T-helper 2 cell (primary cell): ENCODE data around the gene FTCD.

Experiments
- DNase-seq, 5 experiments: peaks; one replicate each; pipeline versions ENCODE4 v3.0.0 to v3.0.0-alpha.2; 2012 to 2022

The FTCD gene

DNA sequence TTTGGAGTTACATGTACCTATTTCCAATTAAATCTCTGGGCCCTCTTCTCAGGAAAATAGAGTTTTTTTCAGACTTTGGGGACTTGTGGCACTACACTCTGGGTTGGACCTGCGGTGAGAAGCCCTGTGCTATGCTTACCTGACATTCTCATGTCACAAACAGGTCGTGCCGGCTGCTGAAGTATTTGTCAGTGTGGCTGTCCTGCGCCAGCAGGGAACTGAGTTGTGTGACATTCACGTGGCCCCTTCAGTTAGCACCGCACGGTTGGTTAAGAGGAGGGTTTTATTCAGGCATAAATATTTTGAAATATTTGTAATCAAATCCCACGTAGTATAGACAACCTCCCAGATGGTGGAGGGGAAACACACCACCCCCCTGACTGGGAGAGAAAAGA lies 63.8 kb downstream of the FTCD start:
- DNase-seq = no peak

DNA sequence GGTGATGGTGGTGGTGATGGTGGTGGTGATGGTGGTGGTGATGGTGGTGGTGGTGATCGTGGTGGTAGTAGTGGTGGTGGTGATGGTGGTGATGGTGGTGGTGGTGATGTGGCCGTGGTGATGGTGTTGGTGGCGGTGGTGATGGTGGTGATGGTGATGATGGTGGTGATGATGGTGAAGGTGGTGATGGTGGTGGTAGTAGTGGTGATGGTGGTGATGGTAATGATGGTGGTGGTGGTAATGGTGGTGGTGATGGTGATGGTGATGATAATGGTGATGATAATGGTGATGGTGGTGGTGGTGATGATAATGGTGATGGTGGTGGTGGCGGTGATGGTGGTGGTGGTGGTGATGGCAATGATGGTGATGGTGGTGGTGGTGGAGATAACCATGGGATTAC lies 64.3 kb downstream of the FTCD start:
- no peak for DNase-seq

DNA sequence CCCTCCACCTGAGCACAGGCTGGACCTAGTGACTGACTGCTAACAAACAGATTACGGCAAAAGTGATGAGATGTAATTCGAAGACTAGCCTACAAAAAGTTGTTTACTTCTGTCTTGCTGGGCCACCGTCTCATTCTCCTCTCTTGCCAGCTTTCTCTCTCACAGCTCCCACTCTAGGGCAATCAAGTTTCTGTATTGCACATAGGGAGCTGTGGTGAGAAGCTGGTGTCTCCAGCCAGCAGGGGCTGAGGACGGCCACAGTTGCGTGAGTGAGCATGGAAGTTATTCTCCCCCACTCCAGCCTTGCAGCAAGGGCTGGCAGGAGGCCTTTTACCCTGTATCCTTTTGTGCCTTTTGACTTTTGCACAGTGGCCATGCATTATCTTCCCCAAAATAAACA lies 66.1 kb downstream of the FTCD start:
- no peak for DNase-seq

DNA sequence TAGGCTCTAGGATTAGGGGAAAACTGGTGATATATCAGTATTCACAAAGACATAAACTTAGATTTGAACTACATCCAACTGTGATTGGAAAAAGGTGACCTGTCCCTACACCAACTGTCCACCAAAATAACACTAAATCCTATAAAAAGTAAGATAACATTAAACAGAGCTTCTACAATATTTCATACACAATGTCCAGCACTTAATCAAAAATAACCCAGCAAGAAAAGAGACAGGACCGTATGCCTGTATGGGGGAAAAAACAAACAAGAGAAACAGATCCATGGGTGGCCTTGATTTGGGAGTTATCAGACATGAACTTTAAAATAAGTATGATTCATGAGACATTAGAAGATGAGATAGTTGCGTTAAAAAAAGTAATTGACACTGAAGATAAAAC lies 67.2 kb downstream of the FTCD start:
- DNase-seq = no peak

DNA sequence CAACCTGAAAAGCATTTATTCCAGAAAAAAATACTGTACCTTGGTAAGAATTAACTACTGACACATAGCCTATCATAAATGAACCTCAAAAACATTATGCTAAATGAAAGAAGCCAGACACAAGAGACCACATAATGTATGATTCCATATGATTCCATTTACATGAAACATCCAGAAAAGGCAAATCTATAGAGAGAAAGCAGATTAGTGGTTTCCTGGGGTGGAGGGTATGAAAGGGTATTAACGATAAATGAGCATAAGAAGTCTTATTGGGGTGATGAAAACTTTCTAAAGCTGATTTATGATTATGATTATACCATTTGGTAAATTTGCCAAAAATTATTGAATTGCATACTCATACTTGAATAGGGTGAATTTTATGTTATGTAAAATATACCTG lies 67.7 kb downstream of the FTCD start:
- DNase-seq = no peak
